ENCODE measurements around the gene CCDC169. TPM values are rescaled to one million over a fixed set of nuclear protein-coding genes. Genes with fewer than 3 reads are reported as not detected.
"Not testable (repeated sequence)": the region's sequence is repeated elsewhere in the genome, so short reads cannot be mapped to it uniquely, and the experiment has no call there.

The CCDC169 gene
- total and polyA plus RNA-seq, 8 donors, result 0.76 to 10.2 (median 5.0) TPM

DNA sequence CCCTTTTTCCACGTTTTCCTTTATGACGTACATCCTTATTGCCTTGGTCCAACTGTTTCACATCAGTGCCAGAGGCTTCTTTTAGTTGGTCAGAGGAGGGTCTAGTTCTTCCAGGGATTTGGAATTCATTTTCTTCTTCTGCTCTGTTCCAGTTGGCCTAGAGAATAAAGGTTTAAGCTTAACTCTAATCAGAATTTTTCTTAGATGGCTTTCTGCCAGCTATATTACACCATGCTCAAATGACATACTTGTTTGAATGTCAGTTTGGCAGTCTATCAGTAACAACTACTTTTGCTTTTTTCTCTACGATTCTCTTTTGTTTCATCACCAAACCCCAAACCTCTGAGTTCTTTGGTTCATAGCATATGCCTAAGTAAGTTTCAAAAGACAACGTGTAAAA, 31.7 kb upstream of the CCDC169 start:
- DNase-seq, result peak in 2 of 4 donors; percentile 22 to 47
- H3K27me3 ChIP-seq, result no peaks in the 10 kb centered on the region
- TF ChIP-seq, protein P1, sequence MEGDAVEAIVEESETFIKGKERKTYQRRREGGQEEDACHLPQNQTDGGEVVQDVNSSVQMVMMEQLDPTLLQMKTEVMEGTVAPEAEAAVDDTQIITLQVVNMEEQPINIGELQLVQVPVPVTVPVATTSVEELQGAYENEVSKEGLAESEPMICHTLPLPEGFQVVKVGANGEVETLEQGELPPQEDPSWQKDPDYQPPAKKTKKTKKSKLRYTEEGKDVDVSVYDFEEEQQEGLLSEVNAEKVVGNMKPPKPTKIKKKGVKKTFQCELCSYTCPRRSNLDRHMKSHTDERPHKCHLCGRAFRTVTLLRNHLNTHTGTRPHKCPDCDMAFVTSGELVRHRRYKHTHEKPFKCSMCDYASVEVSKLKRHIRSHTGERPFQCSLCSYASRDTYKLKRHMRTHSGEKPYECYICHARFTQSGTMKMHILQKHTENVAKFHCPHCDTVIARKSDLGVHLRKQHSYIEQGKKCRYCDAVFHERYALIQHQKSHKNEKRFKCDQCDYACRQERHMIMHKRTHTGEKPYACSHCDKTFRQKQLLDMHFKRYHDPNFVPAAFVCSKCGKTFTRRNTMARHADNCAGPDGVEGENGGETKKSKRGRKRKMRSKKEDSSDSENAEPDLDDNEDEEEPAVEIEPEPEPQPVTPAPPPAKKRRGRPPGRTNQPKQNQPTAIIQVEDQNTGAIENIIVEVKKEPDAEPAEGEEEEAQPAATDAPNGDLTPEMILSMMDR (IDR thresholded peaks at IDR 0.05), result no peak
- intact Hi-C loops (cut with DNase I), result no loop called here
- peaks cover 0 to 72% of the 10 kb centered on the region in 2 donors for H3K36me3 ChIP-seq
- peaks cover 0 to 12% of the 10 kb centered on the region in 2 donors for H3K4me1 ChIP-seq
- H3K4me3 ChIP-seq, result no peak overlapping the region
- H3K27ac ChIP-seq, result no peak overlapping the region
- ATAC-seq, result no peak
- no peaks in the 10 kb centered on the region for H3K9me3 ChIP-seq

DNA sequence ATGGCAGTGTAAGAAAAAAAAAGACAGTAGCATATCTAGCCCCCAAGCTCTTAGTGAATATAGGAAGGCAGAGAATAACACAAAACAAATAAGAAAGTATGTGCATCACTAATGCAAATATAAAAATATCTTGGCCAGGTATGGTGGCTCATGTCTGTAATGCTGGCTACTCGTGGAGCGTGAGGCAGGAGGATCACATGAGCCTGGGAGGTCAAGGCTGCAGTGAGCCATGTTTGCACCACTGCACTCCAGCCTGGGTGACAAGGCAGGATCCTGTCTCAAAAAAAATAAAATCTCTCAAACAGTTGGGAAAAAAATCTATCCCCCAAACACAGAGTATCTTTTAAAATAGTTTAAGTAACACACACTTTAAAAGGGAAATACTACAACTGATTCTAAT, 31.2 kb upstream of the CCDC169 start:
- DNase-seq, result no peak
- no peak for ATAC-seq
- Histone ChIP-seq H3K4me3 (no peak overlapping the region), H3K27ac (no peak overlapping the region), H3K36me3 (peaks cover 0 to 78% of the 10 kb centered on the region in 2 donors), H3K9me3 (no peaks in the 10 kb centered on the region), H3K27me3 (no peaks in the 10 kb centered on the region), H3K4me1 (peaks cover 0 to 10% of the 10 kb centered on the region in 2 donors)
- intact Hi-C loops (cut with DNase I), result no loop called here
- TF ChIP-seq, protein P1 (IDR thresholded peaks at IDR 0.05), result no peak

DNA sequence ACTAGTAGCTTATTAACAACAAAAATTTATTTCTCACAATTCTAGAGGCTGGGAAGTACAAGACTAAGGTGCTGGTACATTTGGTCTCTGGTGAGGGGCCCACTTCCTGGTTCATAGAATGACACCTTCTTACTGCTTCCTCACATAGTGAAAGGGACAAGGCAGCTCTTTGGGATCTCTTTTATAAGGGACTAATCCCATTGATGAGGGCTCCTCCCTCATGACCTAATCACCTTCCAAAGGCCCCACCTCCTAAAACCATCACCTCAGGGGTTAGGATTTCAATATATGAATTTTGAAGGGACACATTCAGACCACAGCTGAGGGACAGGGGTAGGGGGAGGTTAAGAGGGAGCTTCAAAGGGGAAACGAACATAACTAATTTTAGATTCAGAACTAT, 28.3 kb upstream of the CCDC169 start:
- Histone ChIP-seq H3K4me3 (no peak overlapping the region), H3K36me3 (peaks cover 0 to 91% of the 10 kb centered on the region in 2 donors), H3K4me1 (no peaks in the 10 kb centered on the region), H3K27ac (no peak overlapping the region), H3K9me3 (no peaks in the 10 kb centered on the region), H3K27me3 (no peaks in the 10 kb centered on the region)
- TF ChIP-seq, protein P1 (IDR thresholded peaks at IDR 0.05), result no peak
- ATAC-seq (no peak), DNase-seq (no peak)
- intact Hi-C loops (cut with DNase I), result no loop called here

DNA sequence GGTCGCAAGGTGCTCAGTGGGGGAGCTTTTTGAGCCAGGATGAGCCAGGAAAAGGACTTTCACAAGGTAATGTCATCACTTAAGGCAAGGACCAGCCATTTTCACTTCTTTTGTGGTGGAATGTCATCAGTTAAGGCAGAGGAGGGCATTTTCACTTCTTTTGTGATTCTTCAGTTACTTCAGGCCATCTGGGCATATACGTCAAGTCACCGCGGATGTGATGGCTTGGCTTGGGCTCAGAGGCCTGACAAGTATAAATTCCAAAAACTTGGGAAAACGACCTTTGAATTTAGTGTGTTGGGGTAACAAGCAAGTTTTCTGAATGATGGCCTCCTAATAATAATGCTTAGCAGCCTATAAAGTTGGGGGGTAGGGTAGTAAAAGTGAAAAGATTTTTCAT, 27.3 kb upstream of the CCDC169 start:
- H3K9me3 ChIP-seq; H3K4me1 ChIP-seq; intact Hi-C loops (cut with DNase I); H3K27ac ChIP-seq; DNase-seq; H3K4me3 ChIP-seq; ATAC-seq; H3K27me3 ChIP-seq: not testable (repeated sequence)
- peaks cover 0 to 81% of the 10 kb centered on the region in 2 donors for H3K36me3 ChIP-seq

DNA sequence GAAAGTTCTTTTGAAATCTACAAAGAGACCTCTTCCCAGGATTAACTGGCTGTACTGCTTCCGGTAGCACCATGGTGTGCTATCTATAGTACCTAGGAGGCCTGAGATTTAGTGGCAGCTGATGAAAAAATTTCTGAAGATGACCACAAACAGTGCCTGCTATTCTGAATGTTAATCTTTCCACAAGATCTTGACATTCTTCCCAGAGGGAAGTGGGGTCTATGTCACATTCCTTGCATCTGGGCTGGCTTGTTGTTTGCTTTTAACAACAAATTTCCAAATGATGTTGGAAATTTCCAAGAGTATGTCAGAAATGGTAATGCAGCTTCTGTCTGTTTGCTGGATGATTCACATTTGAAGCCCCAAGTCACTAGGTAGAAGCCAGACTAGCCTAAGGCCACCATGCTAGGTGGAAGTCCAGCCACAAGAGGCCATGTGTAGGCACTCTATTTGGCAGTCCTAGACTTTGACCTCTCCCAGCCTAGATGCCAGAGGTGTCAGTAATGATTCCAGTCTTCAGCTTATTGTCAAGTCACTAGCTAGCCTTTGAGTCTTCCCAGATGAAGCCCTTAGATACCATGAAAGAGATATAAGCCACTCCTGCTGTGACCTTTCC, 26.4 kb upstream of the CCDC169 start:
- no peaks in the 10 kb centered on the region for H3K4me1 ChIP-seq
- peaks cover 0 to 73% of the 10 kb centered on the region in 2 donors for H3K36me3 ChIP-seq
- no peak overlapping the region for H3K4me3 ChIP-seq

More for the DNA sequence above, 26.4 kb upstream of the CCDC169 start:
- Histone ChIP-seq H3K27me3 (no peaks in the 10 kb centered on the region), H3K9me3 (no peaks in the 10 kb centered on the region), H3K27ac (no peak overlapping the region)
- TF ChIP-seq, protein P1 (IDR thresholded peaks at IDR 0.05), result no peak
- DNase-seq, result no peak
- intact Hi-C loops (cut with DNase I), result no loop called here
- no peak for ATAC-seq
